ENCODE data around the gene PDE6H. TPM values are rescaled to one million over a fixed set of nuclear protein-coding genes. Genes with fewer than 3 reads are reported as not detected.

The PDE6H gene
- total and polyA plus RNA-seq, 10 of the 15 experiments (the other 5 are each of a cell fraction or from before 2014, with no cell fraction given): 0.16 TPM; not detected in 9

GRCh38 chr12:14930299-14930698 lies 42.5 kb upstream of the PDE6H start:
- BruUV-seq (replicated peaks): no TSS peak
- Histone ChIP-seq H3K27me3 (replicated peaks in 1 of 2; ENCODE audit: control insufficient read depth in 2 of 2, insufficient read depth in 2 of 2, low read length in 1 of 2) (no peaks in the 10 kb centered on the region), H3K9ac (ENCODE audit: control insufficient read depth, insufficient read depth, low read length) (no peak overlapping the region), H3K4me2 (ENCODE audit: control insufficient read depth, insufficient read depth) (no peak overlapping the region), H3K79me2 (ENCODE audit: control insufficient read depth, insufficient read depth, low read length) (no peaks in the 10 kb centered on the region), H4K20me1 (ENCODE audit: control insufficient read depth, insufficient read depth) (no peaks in the 10 kb centered on the region), H3K4me1 (ENCODE audit: control insufficient read depth, insufficient read depth, low read length) (no peaks in the 10 kb centered on the region), H3K9me3 (replicated peaks; ENCODE audit: control insufficient read depth, insufficient read depth, low read length) (no peaks in the 10 kb centered on the region), H3K36me3 (ENCODE audit: control insufficient read depth in 2 of 2, insufficient read depth in 2 of 2, low read length in 1 of 2) (peaks cover 0 to 4% of the 10 kb centered on the region in 2 experiments; a peak in 1 of 4 replicates), H3K4me3 (no peak overlapping the region), H3K27ac (ENCODE audit: control insufficient read depth, insufficient read depth) (no peak overlapping the region), H2AFZ (ENCODE audit: control insufficient read depth, low read depth, low read length) (no peak overlapping the region)
- ChIA-PET SMC1A (ENCODE audit: uncharacterized antibody, unreplicated experiment) (interaction anchor here (0.9 kb wide), 1 partner anchor 27 kb away, joined by 3 read pairs; no protein-coding TSS in a partner anchor), RAD21 (ENCODE audit: unreplicated experiment) (interaction anchor here (1.3 kb wide), 1 partner anchor 65 kb away, joined by 3 read pairs; no protein-coding TSS in a partner anchor), POLR2A (no interaction called here), CTCF (interaction anchor here (1.2 kb wide), 1 partner anchor 26 kb away, joined by 3 read pairs; no protein-coding TSS in a partner anchor)
- in situ Hi-C loops (cut with MboI): no loop called here
- FAIRE-seq: no peak
- ATAC-seq: no peak
- TF ChIP-seq CTCF (IDR thresholded peaks at IDR 0.05 in 2 of 3, conservative IDR thresholded peaks at IDR 0.05 in 1 of 3; ENCODE audit: control insufficient read depth in 2 of 3, extremely low read depth in 1 of 3, insufficient read depth in 1 of 3, low read depth in 3 of 3, low read length in 3 of 3) (peak in 1 of 3 experiments; percentile 8; a peak in 1 of 6 replicates), BCL3 (IDR thresholded peaks at IDR 0.05; ENCODE audit: borderline replicate concordance, insufficient read depth, low read depth, low read length, poor library complexity, severe bottlenecking) (no peak)
- no peak for DNase-seq (ENCODE audit: low read depth, low spot score)
- intact Hi-C loops (cut with micrococcal nuclease; ENCODE audit: unreplicated experiment): no loop called here
